Testis (tissue), 2 donors: ENCODE measurements around the gene PLP1.
"Not testable (repeated sequence)": the region's sequence is repeated elsewhere in the genome, so short reads cannot be mapped to it uniquely, and the experiment has no call there.

Source experiments
- CTCF ChIP-seq, 3 experiments: fragments of 450-650 bp in 2 of 3; fragments of 200-600 bp in 1 of 3; sonication (generic) in 1 of 3; IDR thresholded peaks; one replicate each; pipeline ENCODE4 v1.5.1; 2016 to 2019; ENCODE audit warnings: antibody characterized with exemption in 3 of 3, mild to moderate bottlenecking in 2 of 3, moderate library complexity in 1 of 3
- POLR2A ChIP-seq: fragments of 450-650 bp; IDR thresholded peaks from one replicate; pipeline ENCODE4 v1.6.1; 2017; ENCODE audit warnings: antibody characterized with exemption, mild to moderate bottlenecking, moderate library complexity

- TF ChIP-seq CTCF (IDR thresholded peaks at IDR 0.05); POLR2A: not testable (repeated sequence)
Measured at GRCh38 chrX:103817101-103817500, 40.5 kb downstream of the PLP1 start.
